ENCODE data around the gene WHAMM.

DNA sequence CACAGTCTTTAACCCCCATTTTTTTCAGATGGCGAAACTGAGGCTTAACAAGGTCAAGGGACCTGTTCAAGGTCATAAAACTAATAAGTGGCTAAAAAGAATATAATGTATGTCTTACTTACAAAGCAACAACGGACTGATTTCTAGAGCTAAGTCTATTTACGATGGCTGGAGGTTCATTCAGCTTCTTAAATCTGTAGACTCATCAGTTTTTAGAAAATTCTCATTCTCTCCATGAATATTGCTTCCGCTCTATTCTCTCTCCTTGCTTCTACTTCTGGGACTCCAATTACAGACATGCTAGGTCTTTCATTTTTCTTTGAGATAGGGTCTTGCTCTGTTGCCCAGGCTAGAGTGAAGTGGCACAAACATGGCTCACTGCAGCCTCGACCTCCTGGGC lies 68.9 kb downstream of the WHAMM start:
- TF ChIP-seq EZH2 (IDR thresholded peaks at IDR 0.05; ENCODE audit: low read depth): no peak
- TF ChIP-seq, protein P1, sequence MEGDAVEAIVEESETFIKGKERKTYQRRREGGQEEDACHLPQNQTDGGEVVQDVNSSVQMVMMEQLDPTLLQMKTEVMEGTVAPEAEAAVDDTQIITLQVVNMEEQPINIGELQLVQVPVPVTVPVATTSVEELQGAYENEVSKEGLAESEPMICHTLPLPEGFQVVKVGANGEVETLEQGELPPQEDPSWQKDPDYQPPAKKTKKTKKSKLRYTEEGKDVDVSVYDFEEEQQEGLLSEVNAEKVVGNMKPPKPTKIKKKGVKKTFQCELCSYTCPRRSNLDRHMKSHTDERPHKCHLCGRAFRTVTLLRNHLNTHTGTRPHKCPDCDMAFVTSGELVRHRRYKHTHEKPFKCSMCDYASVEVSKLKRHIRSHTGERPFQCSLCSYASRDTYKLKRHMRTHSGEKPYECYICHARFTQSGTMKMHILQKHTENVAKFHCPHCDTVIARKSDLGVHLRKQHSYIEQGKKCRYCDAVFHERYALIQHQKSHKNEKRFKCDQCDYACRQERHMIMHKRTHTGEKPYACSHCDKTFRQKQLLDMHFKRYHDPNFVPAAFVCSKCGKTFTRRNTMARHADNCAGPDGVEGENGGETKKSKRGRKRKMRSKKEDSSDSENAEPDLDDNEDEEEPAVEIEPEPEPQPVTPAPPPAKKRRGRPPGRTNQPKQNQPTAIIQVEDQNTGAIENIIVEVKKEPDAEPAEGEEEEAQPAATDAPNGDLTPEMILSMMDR (conservative IDR thresholded peaks at IDR 0.05): no peak

Measured in PC-9 (cell line).